ENCODE results near the gene BGLAP.
"Not testable (repeated sequence)": the region's sequence is repeated elsewhere in the genome, so short reads cannot be mapped to it uniquely, and the experiment has no call there.

BGLAP gene

GRCh38 chr1:156241926-156242325 lies at the start of gene BGLAP:
TSS of gene BGLAP (plus strand) at chr1:156242184. CDS start at chr1:156242232, 48 bp downstream.
- DNase-seq, result no peak

GRCh38 chr1:156193208-156193487 lies 48.8 kb upstream of the BGLAP start:
- no peak for DNase-seq

- peak; percentile 97 to 98 for DNase-seq
Observed at GRCh38 chr1:156193488-156194299, 48.3 kb upstream of the BGLAP start, which contains the start of gene SLC25A44. TSS of gene SLC25A44 (plus strand) at chr1:156194104. CDS start at chr1:156199848, 5,744 bp downstream.

GRCh38 chr1:156194300-156194652 lies 47.7 kb upstream of the BGLAP start:
- DNase-seq, result no peak

GRCh38 chr1:156195853-156196252 lies 46.1 kb upstream of the BGLAP start:
- no peak for DNase-seq

GRCh38 chr1:156196445-156196844 lies 45.5 kb upstream of the BGLAP start:
- DNase-seq, result no peak

GRCh38 chr1:156198831-156199349 lies 43.1 kb upstream of the BGLAP start:
- no peak for DNase-seq

GRCh38 chr1:156200044-156200443 lies 41.9 kb upstream of the BGLAP start:
- no peak for DNase-seq

GRCh38 chr1:156203331-156203730 lies 38.7 kb upstream of the BGLAP start:
- DNase-seq, result no peak

GRCh38 chr1:156204686-156205085 lies 37.3 kb upstream of the BGLAP start:
- DNase-seq, result no peak

- DNase-seq, result no peak
Observed at GRCh38 chr1:156211243-156211642, 30.7 kb upstream of the BGLAP start.

- no peak for DNase-seq
Observed at GRCh38 chr1:156212130-156212529, 29.9 kb upstream of the BGLAP start.

GRCh38 chr1:156212833-156213643 lies 28.9 kb upstream of the BGLAP start, which contains the start of gene PMF1:
TSS of gene PMF1 (plus strand) at chr1:156213007. CDS start at chr1:156213016, 9 bp downstream.
- DNase-seq, result peak; percentile 85 to 92

GRCh38 chr1:156213644-156213966 lies 28.4 kb upstream of the BGLAP start:
- DNase-seq, result no peak

GRCh38 chr1:156214024-156214748 lies 27.8 kb upstream of the BGLAP start:
- DNase-seq, result no peak

- not testable (repeated sequence) for DNase-seq
Observed at GRCh38 chr1:156216361-156217086, 25.5 kb upstream of the BGLAP start.

GRCh38 chr1:156217871-156218270 lies 24.1 kb upstream of the BGLAP start:
- peak; percentile 51 to 61 for DNase-seq

GRCh38 chr1:156220226-156220625 lies 21.8 kb upstream of the BGLAP start:
- no peak for DNase-seq

GRCh38 chr1:156221986-156222692 lies 19.8 kb upstream of the BGLAP start:
- no peak for DNase-seq

GRCh38 chr1:156225677-156226014 lies 16.3 kb upstream of the BGLAP start:
- no peak for DNase-seq

GRCh38 chr1:156226116-156226538 lies 15.9 kb upstream of the BGLAP start:
- no peak for DNase-seq

- DNase-seq, result no peak
Observed at GRCh38 chr1:156226782-156227181, 15.2 kb upstream of the BGLAP start.

All from AML-193 (cell line).